Brain microvascular endothelial cell (primary cell): ENCODE measurements around the gene PNMA8A.
"Not testable (repeated sequence)": the region's sequence is repeated elsewhere in the genome, so short reads cannot be mapped to it uniquely, and the experiment has no call there.

Experiments
- DNase-seq: peaks from one replicate; pipeline ENCODE4 v3.0.0-alpha.2; 2020
- H3K27ac ChIP-seq: fragments of 250-450 bp; sonication (Bioruptor Pico); 2 replicates; pipeline ENCODE4 v1.5.1; 2020; ENCODE audit warnings: mild to moderate bottlenecking, moderate library complexity
- H3K27me3 ChIP-seq: fragments of 250-450 bp; sonication (Bioruptor Pico); replicated peaks from 2 replicates; pipeline ENCODE4 v1.5.1; 2020; ENCODE audit warnings: mild to moderate bottlenecking
- H3K36me3 ChIP-seq: fragments of 250-450 bp; sonication (Bioruptor Pico); replicated peaks from 2 replicates; pipeline ENCODE4 v1.5.1; 2020; ENCODE audit warnings: mild to moderate bottlenecking
- H3K4me3 ChIP-seq: 2 replicates; pipeline ENCODE4 v1.5.1; 2011; ENCODE audit warnings: low read depth, mild to moderate bottlenecking, control low read depth, low read length, moderate library complexity
- in situ Hi-C: cut with HindIII; loops from 2 replicates; pipeline ENCODE4 v1.10.0; 2017; ENCODE audit warnings: low sequenced_read_pairs, low pct_ligation_motif_present
- TF ChIP-seq, protein P1 (sequence below): IDR thresholded peaks from 2 replicates; pipeline ENCODE4 v1.5.1; 2011; ENCODE audit warnings: low read depth, mild to moderate bottlenecking, moderate library complexity, low read length, control low read depth, inconsistent platforms; ENCODE audit errors: missing control alignments

Gene PNMA8A

DNA sequence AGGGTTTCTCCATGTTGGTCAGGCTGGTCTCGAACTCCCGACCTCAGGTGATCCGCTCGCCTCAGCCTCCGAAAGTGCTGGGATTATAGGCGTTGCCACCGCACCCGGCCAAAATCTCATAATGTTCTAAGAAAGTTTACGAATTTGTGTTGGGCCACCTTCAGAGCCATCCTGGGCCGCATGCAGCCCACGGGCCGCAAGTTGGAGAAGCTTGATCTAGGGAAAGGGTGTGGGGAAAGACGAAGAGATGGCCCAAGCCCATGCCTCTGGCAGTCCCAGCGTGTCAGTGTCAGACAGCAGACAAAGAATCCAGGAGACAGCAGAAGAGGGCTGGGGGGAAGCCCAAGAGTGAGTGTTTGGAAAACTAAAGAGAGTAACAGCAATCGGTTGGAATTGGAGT is 25.3 kb downstream of the PNMA8A start:
- H3K27me3 ChIP-seq: no peaks in the 10 kb centered on the region
- TF ChIP-seq, protein P1, sequence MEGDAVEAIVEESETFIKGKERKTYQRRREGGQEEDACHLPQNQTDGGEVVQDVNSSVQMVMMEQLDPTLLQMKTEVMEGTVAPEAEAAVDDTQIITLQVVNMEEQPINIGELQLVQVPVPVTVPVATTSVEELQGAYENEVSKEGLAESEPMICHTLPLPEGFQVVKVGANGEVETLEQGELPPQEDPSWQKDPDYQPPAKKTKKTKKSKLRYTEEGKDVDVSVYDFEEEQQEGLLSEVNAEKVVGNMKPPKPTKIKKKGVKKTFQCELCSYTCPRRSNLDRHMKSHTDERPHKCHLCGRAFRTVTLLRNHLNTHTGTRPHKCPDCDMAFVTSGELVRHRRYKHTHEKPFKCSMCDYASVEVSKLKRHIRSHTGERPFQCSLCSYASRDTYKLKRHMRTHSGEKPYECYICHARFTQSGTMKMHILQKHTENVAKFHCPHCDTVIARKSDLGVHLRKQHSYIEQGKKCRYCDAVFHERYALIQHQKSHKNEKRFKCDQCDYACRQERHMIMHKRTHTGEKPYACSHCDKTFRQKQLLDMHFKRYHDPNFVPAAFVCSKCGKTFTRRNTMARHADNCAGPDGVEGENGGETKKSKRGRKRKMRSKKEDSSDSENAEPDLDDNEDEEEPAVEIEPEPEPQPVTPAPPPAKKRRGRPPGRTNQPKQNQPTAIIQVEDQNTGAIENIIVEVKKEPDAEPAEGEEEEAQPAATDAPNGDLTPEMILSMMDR: no peak
- no peak overlapping the region for H3K4me3 ChIP-seq
- no peak for DNase-seq
- H3K36me3 ChIP-seq: no peaks in the 10 kb centered on the region
- H3K27ac ChIP-seq: no peak overlapping the region
- in situ Hi-C loops: no loop called here

DNA sequence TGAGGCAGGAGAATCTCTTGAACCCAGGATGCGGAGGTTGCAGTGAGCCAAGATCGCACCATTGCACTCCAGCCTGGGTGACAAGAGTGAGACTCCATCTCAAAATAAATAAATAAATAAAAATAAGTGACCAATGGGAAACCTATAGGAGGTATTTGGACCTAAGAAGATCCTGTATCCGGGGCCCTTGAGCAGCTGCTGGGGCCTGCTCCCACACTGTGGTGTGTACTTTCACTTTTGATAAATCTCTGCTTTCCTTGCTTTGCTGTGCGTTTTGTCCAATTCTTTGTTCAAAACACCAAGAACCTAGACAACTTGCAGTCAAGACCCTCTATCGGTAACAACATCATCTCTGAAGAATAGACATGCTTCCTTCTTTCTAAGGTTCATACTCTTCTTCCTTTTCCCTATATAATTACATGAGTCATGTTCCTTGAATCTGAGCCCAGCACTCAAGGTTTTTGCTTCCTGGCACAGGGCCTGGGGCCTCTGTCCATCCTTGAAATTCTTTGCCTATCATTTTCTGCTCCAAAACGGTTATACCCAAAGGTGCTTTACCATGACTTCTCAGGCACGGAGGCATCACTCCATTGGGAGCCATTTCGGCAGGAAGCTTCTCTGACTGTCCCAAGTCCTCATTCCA is 28.4 kb downstream of the PNMA8A start:
- Histone ChIP-seq H3K4me3 (no peak overlapping the region), H3K36me3 (no peaks in the 10 kb centered on the region), H3K27me3 (no peaks in the 10 kb centered on the region), H3K27ac (no peak overlapping the region)
- in situ Hi-C loops: no loop called here
- TF ChIP-seq, protein P1: no peak
- peak; percentile 59 for DNase-seq

DNA sequence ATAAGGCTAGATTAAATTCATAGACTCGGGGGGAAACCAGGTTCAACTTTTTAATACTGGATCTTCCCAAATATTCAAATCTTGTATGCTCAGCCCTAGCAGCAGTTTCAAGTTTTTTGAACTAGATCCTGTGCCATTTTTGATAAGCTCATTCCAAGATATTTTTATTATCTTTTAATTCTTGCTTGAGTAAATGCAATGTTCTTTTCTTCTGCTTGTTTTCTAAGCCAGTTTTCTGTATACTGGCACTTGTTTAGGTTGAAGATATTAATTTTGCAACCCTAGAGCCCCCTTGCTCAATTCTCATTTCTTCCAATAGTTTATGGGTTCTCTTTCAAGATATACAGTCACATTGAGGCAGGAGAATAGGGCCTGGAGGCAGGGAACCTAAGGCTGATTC is 29.5 kb downstream of the PNMA8A start:
- no peak for DNase-seq
- in situ Hi-C loops: no loop called here
- TF ChIP-seq, protein P1: no peak

DNA sequence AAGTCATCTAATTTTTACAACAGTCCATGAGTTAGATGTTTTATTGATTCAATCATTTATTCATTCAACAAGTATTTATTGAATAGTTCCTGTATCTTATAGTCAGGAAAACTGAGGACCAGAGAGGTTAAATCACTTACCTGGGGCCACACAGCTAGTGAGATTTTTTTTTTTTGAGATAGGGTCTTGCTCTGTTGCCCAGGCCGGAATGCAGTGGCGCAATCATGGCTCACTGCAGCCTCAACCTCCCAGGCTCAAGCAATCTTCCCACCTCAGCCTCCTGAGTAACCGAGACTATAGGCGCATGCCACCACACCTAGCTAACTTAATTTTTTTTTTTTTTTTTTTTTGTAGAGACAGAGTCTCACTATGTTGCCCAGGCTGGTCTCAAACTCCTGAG is 35.7 kb downstream of the PNMA8A start:
- H3K4me3 ChIP-seq, in situ Hi-C loops, H3K27me3 ChIP-seq, H3K27ac ChIP-seq, H3K36me3 ChIP-seq, DNase-seq: not testable (repeated sequence)

More for the DNA sequence above, 29.5 kb downstream of the PNMA8A start:
- Histone ChIP-seq H3K4me3 (no peak overlapping the region), H3K27me3 (no peaks in the 10 kb centered on the region), H3K27ac (no peak overlapping the region), H3K36me3 (no peaks in the 10 kb centered on the region)

DNA sequence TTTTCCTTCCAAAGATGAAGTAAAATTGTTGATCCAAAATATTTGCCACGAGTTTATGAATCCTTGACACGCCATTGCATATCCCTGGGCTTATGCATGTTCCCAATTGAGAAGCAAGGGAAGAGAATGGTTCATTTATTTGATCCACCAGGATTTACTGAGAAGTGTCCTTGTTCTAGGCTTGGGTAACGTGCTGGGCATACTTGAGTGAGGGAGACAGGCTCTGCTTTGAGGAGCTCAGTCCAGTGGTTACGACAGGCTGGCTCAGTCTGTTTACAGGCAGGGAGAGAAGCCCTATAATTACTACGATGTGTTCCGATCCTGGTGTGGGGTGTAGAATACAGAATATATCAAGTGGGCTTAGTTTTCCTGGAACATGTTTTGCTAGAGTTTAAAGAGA is 36.4 kb downstream of the PNMA8A start:
- Histone ChIP-seq H3K36me3 (no peaks in the 10 kb centered on the region), H3K27me3 (no peaks in the 10 kb centered on the region), H3K4me3 (no peak overlapping the region), H3K27ac (no peak overlapping the region)
- in situ Hi-C loops: no loop called here
- no peak for DNase-seq
- TF ChIP-seq, protein P1: no peak

DNA sequence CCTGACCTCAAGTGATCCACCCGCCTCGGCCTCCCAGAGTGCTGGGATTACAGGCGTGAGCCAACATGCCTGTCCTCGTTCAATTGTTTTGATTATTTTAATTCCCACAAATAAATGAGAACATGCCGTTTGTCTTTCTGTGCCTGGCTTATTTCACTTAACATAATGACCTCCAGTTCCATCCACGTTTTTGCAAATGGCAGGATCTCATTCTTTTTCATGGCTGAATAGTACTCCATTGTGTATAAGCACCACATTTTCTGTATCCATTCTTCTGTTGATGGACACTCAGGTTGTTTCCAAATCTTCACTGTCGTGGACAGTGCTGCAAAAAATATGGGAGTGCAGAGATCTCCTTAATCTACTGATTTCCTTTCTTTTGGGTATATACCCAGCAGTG is 37.9 kb downstream of the PNMA8A start:
- in situ Hi-C loops, DNase-seq, H3K27me3 ChIP-seq, H3K4me3 ChIP-seq, H3K27ac ChIP-seq, H3K36me3 ChIP-seq: not testable (repeated sequence)

DNA sequence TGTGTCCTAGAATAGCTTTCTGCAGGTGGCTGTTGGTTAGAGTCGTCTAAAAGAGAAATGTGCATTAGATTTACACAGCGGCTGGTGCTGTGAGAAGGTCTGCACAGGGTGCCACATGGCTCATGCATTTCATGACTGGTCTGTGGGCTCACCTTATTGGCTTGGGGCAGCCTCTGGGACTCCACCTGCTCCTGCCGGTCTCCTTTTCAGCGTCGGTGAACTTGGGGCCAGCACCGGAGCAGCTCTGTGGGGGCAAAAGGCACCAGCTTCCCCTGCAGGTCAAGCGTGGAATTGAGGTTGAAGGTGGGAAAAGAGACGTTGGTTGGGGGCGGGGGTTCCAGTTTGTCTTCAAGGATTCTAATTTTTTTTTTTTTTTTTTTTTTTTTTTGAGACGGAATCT is 39.5 kb downstream of the PNMA8A start:
- H3K27ac ChIP-seq: no peak overlapping the region
- no peak overlapping the region for H3K4me3 ChIP-seq
- TF ChIP-seq, protein P1: peak; percentile 40
- no peaks in the 10 kb centered on the region for H3K36me3 ChIP-seq
- in situ Hi-C loops: no loop called here
- H3K27me3 ChIP-seq: peaks cover 2% of the 10 kb centered on the region
- DNase-seq: no peak
